ENCODE measurements around the gene GJC3. TPM values are rescaled to one million over a fixed set of nuclear protein-coding genes. Genes with fewer than 3 reads are reported as not detected.
"Not testable (repeated sequence)": the region's sequence is repeated elsewhere in the genome, so short reads cannot be mapped to it uniquely, and the experiment has no call there.

Gene GJC3
- total RNA-seq, 1 experiment from 2014 or later, result not detected

DNA sequence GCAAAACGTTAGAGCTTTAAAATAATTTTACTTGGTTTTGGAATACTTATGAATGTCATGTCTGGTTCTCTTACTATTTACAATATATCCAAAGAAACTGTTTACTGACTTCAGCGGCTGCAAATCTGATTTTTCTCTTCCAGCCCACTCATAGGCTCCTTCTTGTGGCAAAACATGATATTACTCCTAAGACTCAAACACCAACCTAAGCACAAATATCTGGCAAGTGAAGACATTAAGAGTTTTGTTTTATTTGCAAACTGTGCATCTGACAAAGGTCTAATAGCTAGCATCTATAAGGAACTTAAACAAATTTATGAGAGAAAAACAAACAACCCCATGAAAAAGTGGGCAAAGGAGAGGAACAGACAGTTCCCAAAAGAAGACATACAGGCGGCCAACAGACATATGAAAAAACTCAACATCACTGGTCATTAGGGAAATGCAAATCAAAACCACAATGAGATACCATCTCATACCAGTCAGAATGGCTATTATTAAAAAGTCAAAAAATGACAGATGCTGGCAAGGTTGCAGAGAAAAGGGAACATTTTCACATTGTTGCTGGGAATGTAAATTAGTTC, 20.3 kb upstream of the GJC3 start:
- no peaks in the 10 kb centered on the region for H3K4me1 ChIP-seq (replicated peaks)
- H3K4me3 ChIP-seq, result no peak overlapping the region
- no peak overlapping the region for H3K27ac ChIP-seq
- no peak for DNase-seq (ENCODE audit: low read depth in 1 of 2, low spot score in 2 of 2)
- peaks cover 8% of the 10 kb centered on the region; the same call in 1 of the 2 replicates for H3K9me3 ChIP-seq (replicated peaks)
- no peaks in the 10 kb centered on the region for H3K36me3 ChIP-seq
- H3K27me3 ChIP-seq (replicated peaks), result peaks cover 4% of the 10 kb centered on the region; the same call in 1 of the 2 replicates

DNA sequence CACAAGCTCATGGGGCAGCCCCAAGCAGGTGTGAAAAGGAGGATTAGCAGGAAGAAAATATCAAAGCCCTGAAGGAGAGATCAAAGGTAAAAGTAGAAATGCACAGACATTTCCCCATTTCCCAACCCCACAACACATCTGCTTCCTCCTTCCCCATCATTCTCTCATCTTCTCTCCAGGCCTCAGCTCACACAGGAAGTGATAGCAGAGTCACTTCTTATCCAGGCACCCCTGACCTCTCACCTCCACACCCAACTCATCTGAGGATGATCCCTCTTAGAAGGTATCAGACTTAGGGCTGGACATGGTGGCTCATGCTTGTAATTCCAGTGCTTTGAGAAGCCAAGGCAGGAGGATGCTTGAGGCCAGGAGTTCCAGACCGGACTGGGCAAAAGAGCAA, 18.2 kb upstream of the GJC3 start:
- DNase-seq (ENCODE audit: low read depth in 1 of 2, low spot score in 2 of 2), result no peak
- H3K4me3 ChIP-seq, result no peak overlapping the region

DNA sequence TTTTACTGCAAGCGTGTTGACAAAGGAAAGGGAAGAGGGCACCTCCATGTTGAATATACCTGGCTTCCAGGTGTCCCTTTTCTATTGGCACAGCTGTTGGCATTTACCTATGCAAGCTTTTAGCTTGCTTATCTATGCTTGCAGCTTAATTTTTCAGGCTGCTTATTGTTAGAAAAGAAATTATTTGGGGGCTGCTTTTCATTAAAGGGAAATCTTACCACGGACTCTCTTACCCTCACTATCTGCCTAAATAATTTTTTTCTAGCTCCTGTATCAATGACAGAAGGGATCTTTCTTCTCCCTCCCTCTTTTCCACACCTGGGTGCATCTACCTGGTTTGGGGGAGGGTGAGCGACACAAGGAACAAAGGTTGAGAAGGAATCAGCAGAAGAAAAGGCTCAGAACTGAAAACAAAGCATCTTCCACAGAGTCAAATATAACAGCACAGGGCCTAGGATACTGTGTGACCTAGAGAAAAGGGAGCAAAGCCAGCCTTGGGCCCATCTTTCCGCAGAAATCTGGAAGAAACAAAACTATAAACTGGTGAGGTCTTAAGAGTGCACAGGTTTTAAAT, 15.2 kb upstream of the GJC3 start:
- H3K36me3 ChIP-seq, result no peaks in the 10 kb centered on the region
- DNase-seq (ENCODE audit: low read depth in 1 of 2, low spot score in 2 of 2), result no peak
- H3K27me3 ChIP-seq (replicated peaks), result peaks cover 8% of the 10 kb centered on the region; the same call in 1 of the 2 replicates
- H3K4me1 ChIP-seq (replicated peaks), result no peaks in the 10 kb centered on the region
- peaks cover 1% of the 10 kb centered on the region; the same call in 1 of the 2 replicates for H3K9me3 ChIP-seq (replicated peaks)
- no peak overlapping the region for H3K27ac ChIP-seq
- H3K4me3 ChIP-seq, result no peak overlapping the region

More for the DNA sequence above, 18.2 kb upstream of the GJC3 start:
- peaks cover 8% of the 10 kb centered on the region; the same call in 1 of the 2 replicates for H3K9me3 ChIP-seq (replicated peaks)
- peaks cover 5% of the 10 kb centered on the region; the same call in 1 of the 2 replicates for H3K27me3 ChIP-seq (replicated peaks)
- H3K36me3 ChIP-seq, result no peaks in the 10 kb centered on the region
- H3K27ac ChIP-seq, result no peak overlapping the region
- no peaks in the 10 kb centered on the region for H3K4me1 ChIP-seq (replicated peaks)

DNA sequence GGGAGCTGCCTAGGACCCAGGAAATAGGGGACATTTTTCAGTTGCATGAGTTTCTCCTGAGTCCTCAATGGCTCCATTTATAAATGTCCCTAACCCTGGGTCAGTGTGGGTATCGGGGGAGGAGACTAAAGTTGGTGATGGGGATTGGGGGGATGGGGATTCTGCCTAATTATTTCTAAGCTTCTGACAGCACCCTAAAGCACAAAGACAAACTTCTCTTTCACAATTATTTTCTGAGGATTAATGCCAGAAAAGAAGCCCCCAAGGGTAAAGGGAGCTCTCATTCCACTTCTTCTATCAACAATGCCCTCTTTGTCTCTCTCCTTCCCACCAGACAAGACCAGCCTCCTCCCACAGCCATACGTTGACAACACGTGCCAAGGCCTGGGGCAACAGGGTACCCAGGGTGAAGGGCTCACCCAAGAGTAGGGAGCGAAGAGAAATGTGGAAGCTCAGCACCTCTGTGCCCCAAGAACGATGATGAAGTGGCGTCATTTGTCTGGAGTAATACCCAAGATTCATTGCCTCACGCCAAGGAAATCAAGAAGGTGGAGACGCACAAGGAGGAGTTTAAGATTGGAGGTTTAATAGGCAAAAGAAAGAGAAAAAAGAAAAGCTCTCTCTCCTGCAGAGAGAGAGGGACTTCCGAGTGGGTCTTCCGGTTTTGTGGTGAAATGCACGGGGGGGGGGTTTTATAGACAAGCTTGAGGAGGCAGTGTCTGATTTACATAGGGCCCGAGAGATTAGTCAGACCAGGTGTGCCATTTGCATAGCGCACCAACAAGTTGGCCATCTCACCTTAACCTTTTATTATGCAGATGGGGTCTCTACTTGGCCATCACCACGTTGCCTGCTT, 14.4 kb upstream of the GJC3 start:
- Histone ChIP-seq H3K36me3 (no peaks in the 10 kb centered on the region), H3K4me3 (no peak overlapping the region), H3K9me3 (replicated peaks) (no peaks in the 10 kb centered on the region), H3K27me3 (replicated peaks) (peaks cover 8% of the 10 kb centered on the region; the same call in 1 of the 2 replicates), H3K27ac (no peak overlapping the region), H3K4me1 (replicated peaks) (no peaks in the 10 kb centered on the region)
- no peak for DNase-seq (ENCODE audit: low read depth in 1 of 2, low spot score in 2 of 2)

DNA sequence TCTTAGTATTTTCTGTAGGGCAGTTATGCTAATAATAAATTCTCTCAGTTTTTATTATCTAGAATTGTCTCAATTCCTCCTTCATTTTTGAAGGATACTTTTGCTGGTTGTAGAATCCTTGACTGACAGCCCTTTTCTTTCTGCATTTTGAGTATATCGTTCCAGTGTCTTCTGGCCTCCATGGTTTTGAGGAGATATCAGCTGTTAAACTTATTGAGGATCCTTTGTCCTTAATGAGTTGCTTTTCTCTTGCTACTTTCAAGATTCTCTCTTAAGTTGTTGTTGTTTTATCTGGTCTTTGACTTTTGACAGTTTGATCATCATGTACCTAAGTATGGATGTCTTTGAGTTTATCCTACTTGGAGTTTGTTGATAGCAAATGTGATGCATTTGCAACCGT, 8.9 kb upstream of the GJC3 start:
- DNase-seq (ENCODE audit: low read depth in 1 of 2, low spot score in 2 of 2), result no peak
- H3K9me3 ChIP-seq (replicated peaks), result peaks cover 5% of the 10 kb centered on the region; the same call in 1 of the 2 replicates

DNA sequence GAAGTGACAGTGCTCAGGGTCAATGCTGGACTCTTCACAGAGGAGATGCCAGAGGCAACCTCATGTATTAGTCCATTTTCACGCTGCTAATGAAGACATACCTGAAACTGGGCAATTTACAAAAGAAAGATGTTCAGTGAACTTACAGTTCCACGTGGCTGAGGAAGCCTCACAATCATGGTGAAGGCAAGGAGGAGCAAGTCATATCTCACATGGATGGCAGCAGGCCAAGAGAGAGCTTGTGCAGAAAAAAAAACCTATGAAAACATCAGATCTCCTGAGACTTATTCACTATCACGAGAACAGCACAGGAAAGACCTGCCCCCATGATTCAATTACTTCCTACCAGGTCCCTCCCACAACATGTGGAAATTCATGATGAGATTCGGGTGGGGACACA, 5.6 kb upstream of the GJC3 start:
- H3K4me1 ChIP-seq (replicated peaks); H3K36me3 ChIP-seq; H3K27ac ChIP-seq; H3K9me3 ChIP-seq (replicated peaks); DNase-seq (ENCODE audit: low read depth in 1 of 2, low spot score in 2 of 2); H3K4me3 ChIP-seq; H3K27me3 ChIP-seq (replicated peaks): not testable (repeated sequence)

More for the DNA sequence above, 8.9 kb upstream of the GJC3 start:
- H3K36me3 ChIP-seq, result no peaks in the 10 kb centered on the region
- no peaks in the 10 kb centered on the region for H3K4me1 ChIP-seq (replicated peaks)
- H3K27me3 ChIP-seq (replicated peaks), result 0 out of 2 replicates have a peak, but pooled peaks cover 8% of the 10 kb centered on the region
- no peak overlapping the region for H3K27ac ChIP-seq
- no peak overlapping the region for H3K4me3 ChIP-seq

DNA sequence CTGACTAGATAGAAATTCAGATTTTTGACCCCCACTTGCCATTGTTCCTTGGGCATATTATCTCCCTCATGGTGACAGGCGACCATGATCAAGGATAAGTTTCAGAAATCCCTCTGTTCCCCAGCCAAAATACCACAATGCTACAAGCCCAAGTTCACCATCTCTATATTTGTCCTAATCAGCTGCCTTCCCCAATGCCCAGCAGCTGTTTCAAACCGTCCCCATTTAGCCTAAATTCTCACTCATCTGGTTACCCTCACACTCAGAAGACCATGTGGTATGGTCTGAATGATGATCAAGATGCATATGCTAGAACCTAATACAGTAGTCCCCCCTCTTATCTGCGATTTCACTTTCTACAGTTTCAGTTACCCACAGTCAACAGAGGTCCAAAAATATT, 956 bp upstream of the GJC3 start:
- H3K36me3 ChIP-seq, result no peaks in the 10 kb centered on the region
- no peak for DNase-seq (ENCODE audit: low read depth in 1 of 2, low spot score in 2 of 2)
- no peak overlapping the region for H3K27ac ChIP-seq
- H3K27me3 ChIP-seq (replicated peaks), result peaks cover 12% of the 10 kb centered on the region
- H3K9me3 ChIP-seq (replicated peaks), result no peaks in the 10 kb centered on the region
- no peak overlapping the region for H3K4me3 ChIP-seq
- no peaks in the 10 kb centered on the region for H3K4me1 ChIP-seq (replicated peaks)

DNA sequence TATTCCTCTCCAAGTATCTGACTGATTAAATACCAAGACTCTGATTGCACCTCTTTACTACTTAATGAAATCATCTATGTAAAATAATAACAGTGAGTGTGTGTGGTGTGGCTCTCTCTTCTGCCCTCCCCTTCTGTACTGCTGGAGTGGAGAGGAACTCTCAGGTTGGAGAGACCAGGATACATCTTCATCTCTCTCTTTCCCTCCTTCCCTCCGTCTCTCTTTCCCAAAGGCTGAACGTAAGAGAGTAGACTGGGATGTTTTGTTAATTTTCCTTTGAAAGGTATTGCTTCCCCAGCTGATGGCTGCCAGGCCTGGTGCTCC, 272 bp upstream of the GJC3 start:
- Histone ChIP-seq H3K36me3 (no peaks in the 10 kb centered on the region), H3K4me3 (no peak overlapping the region), H3K27ac (no peak overlapping the region), H3K9me3 (replicated peaks) (no peaks in the 10 kb centered on the region), H3K27me3 (replicated peaks) (peaks cover 12% of the 10 kb centered on the region), H3K4me1 (replicated peaks) (no peaks in the 10 kb centered on the region)
- no peak for DNase-seq (ENCODE audit: low read depth in 1 of 2, low spot score in 2 of 2)

DNA sequence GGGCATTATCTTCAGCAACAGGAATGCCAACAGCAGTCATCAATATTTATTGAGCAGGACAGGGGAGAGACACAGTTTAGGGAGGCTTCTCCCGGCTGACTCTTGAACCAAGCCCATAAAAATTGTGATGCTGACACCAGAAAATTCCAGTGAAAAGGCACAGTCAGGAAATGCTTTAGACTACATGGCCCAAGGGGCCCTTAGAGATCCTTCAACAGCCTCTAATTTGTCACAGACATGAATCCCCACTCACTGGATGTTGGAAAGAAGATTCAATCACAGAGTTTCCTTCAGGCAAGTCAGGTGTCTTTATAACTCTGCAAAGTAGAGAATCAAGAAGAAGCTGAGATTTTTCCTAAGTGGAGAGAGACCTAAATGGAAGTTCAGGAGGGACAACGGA, 1.2 kb downstream of the GJC3 start:
- Histone ChIP-seq H3K36me3 (no peaks in the 10 kb centered on the region), H3K27ac (no peak overlapping the region), H3K9me3 (replicated peaks) (no peaks in the 10 kb centered on the region), H3K27me3 (replicated peaks) (peaks cover 12% of the 10 kb centered on the region), H3K4me1 (replicated peaks) (no peaks in the 10 kb centered on the region), H3K4me3 (no peak overlapping the region)
- DNase-seq (ENCODE audit: low read depth in 1 of 2, low spot score in 2 of 2), result no peak

DNA sequence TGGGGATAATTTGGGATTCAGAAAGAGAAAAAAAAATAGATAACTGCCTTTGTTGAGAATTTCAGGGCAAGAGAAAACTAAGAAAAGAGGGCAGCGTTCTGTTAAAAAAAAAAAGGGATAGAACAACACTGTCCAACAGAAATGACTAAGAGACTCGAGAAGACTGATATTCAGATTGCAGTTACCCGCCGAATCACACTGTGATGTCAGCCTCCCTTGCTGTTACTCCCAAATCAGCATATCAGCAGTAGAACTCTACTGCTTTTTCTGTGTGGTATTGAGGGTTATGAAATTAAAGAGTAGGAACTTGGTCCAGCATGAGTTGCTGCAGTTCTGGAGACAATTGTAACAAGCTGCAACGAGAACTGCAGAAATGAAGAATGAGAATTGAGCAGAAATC, 1.9 kb downstream of the GJC3 start:
- no peak for DNase-seq (ENCODE audit: low read depth in 1 of 2, low spot score in 2 of 2)

DNA sequence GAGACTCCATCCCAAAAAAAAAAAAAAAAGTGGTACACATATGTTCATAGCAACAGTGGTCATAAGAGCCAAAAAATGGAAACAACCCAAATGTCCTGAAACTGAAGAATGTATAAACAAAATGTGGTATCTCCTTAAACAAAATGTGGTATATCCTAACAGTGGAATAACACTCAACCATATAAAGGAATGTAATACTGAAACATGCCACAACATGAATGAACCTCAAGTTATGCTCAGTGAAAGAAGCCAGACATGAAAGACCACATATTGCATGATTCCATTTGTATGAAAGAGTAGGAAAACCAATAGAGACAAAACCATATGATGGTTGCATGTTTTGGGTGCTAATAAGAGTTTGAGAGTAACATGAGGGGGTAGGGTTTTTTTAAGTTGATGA, 3.1 kb downstream of the GJC3 start:
- Histone ChIP-seq H3K27me3 (replicated peaks) (peaks cover 3% of the 10 kb centered on the region), H3K36me3 (no peaks in the 10 kb centered on the region), H3K4me3 (no peak overlapping the region), H3K4me1 (replicated peaks) (no peaks in the 10 kb centered on the region), H3K9me3 (replicated peaks) (no peaks in the 10 kb centered on the region), H3K27ac (no peak overlapping the region)
- no peak for DNase-seq (ENCODE audit: low read depth in 1 of 2, low spot score in 2 of 2)

More for the DNA sequence above, 1.9 kb downstream of the GJC3 start:
- no peak overlapping the region for H3K4me3 ChIP-seq
- H3K4me1 ChIP-seq (replicated peaks), result no peaks in the 10 kb centered on the region
- H3K36me3 ChIP-seq, result no peaks in the 10 kb centered on the region
- peaks cover 11% of the 10 kb centered on the region for H3K27me3 ChIP-seq (replicated peaks)
- H3K27ac ChIP-seq, result no peak overlapping the region
- H3K9me3 ChIP-seq (replicated peaks), result no peaks in the 10 kb centered on the region

DNA sequence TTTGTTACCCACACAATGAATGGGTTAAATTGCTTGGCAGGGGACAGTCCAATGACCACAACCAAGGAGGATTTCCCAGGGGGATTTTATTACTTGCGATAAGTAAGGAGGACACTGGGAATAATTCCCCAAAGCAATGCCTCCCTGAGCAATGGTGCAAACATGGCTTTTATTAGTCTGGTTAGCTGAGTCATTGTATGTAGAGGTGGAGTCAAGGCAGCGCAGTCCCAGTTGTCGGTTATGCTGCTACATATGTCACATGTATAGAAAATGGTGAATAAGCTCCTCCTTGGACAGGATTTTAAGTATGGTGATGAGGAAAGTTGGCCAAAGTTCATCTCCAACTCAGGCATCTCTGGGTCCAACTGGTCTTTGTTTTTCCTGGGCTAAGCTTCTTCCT, 6.2 kb downstream of the GJC3 start:
- no peak for DNase-seq (ENCODE audit: low read depth in 1 of 2, low spot score in 2 of 2)
- Histone ChIP-seq H3K4me3 (no peak overlapping the region), H3K4me1 (replicated peaks) (0 out of 2 replicates have a peak, but pooled peaks cover 3% of the 10 kb centered on the region), H3K9me3 (replicated peaks) (peaks cover 5% of the 10 kb centered on the region), H3K36me3 (peaks cover 7% of the 10 kb centered on the region), H3K27me3 (replicated peaks) (peaks cover 3% of the 10 kb centered on the region), H3K27ac (no peak overlapping the region)

DNA sequence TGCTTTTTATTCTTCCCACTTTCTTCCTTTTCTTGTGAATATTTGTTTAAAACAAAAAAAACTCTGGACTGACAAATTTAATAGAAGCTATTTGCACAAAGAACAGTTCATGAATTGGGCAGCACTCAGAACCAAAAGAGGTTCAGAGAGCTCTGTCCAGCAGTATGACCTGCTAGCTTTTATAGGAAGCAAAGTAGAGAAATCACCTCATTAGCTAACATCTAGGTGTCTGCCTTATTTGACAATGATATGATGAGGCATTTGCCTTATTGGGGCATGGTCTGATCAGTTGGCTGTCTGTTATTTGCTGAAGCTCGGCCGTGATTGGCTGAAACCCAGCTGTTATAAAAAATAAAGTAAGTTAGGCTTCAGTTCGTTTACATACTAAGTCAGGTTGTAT, 9.3 kb downstream of the GJC3 start:
- Histone ChIP-seq H3K4me3 (peak overlapping the region; percentile 76), H3K27ac (no peak overlapping the region; the same call in 1 of the 2 replicates), H3K9me3 (replicated peaks) (peaks cover 5% of the 10 kb centered on the region)

DNA sequence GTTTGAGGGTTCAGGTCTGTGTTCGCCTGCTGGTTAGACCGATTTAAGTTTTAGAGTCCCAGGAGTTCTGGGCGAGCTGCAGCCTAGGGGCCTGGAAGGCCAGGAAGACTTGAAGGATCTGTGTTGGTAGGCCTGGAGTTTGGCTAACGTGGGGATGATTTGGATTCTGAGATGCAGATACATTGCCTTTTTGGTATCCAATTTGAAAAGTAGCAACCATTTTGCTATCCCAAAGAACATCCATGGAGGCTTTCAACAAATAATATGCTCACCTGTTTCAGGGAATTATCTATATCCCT, 9.7 kb downstream of the GJC3 start:
- Histone ChIP-seq H3K9me3 (replicated peaks) (peaks cover 5% of the 10 kb centered on the region), H3K4me1 (replicated peaks) (0 out of 2 replicates have a peak, but pooled peaks cover 6% of the 10 kb centered on the region), H3K36me3 (peaks cover 17% of the 10 kb centered on the region), H3K27ac (peak overlapping the region; percentile 70), H3K27me3 (replicated peaks) (no peaks in the 10 kb centered on the region), H3K4me3 (peak overlapping the region; percentile 76)
- DNase-seq (ENCODE audit: low read depth in 1 of 2, low spot score in 2 of 2), result no peak

More for the DNA sequence above, 9.3 kb downstream of the GJC3 start:
- H3K36me3 ChIP-seq, result peaks cover 17% of the 10 kb centered on the region
- no peak for DNase-seq (ENCODE audit: low read depth in 1 of 2, low spot score in 2 of 2)
- H3K27me3 ChIP-seq (replicated peaks), result no peaks in the 10 kb centered on the region
- H3K4me1 ChIP-seq (replicated peaks), result 0 out of 2 replicates have a peak, but pooled peaks cover 6% of the 10 kb centered on the region

Data from SJSA1 (cell line).